Spleen (tissue), 7 donors: ENCODE results near the gene STK10.

ENCODE experiments used
- CTCF ChIP-seq, 11 experiments: fragments of 200-600 bp in 7 of 11; fragments of 450-650 bp in 4 of 11; sonication (generic) in 4 of 11; IDR thresholded peaks in 8 of 11; conservative IDR thresholded peaks in 3 of 11; 1 replicate in 7 of 11; 2 replicates in 4 of 11; pipeline versions ENCODE4 v1.4.0 to v1.8.0; 2016 to 2021; ENCODE audit warnings: antibody characterized with exemption in 11 of 11, inconsistent platforms in 4 of 11, mild to moderate bottlenecking in 1 of 11
- POLR2A ChIP-seq, 3 donors: fragments of 450-650 bp; IDR thresholded peaks; one replicate each; pipeline ENCODE4 v1.5.1; 2017; ENCODE audit warnings: antibody characterized with exemption in 3 of 3, mild to moderate bottlenecking in 1 of 3
- donor health status: DM: no; HTN: no; CAD: no; lungs with moderate emphysema.
- donor health status: DM: no; HTN: no; CAD: no.
- donor health status: DM: no; HTN: no; CAD: no.

GRCh38 chr5:172166030-172166826, 21.8 kb downstream of the STK10 start:
- TF ChIP-seq CTCF (IDR thresholded peaks at IDR 0.05 in 8 of 11, conservative IDR thresholded peaks at IDR 0.05 in 3 of 11) (no peak), POLR2A (IDR thresholded peaks at IDR 0.05) (no peak)
